Endodermal cell (in vitro differentiated cells): Measurements from ENCODE around the gene OR10AD1. TPM values are rescaled to one million over a fixed set of nuclear protein-coding genes. Genes with fewer than 3 reads are reported as not detected.

Source experiments
- DNase-seq: peaks from one replicate; pipeline ENCODE4 v3.0.0-alpha.2; 2017
- H3K27ac ChIP-seq: 2 replicates; pipeline ENCODE4 v1.5.1; 2013; ENCODE audit warnings: mild to moderate bottlenecking, low read depth, low read length, moderate library complexity
- H3K27me3 ChIP-seq: 2 replicates; pipeline ENCODE4 v1.6.1; 2013; ENCODE audit warnings: mild to moderate bottlenecking, low read length, moderate library complexity; ENCODE audit not compliant: insufficient read depth, control insufficient read depth, poor library complexity, severe bottlenecking
- H3K36me3 ChIP-seq: 2 replicates; pipeline ENCODE4 v1.7.0; 2013; ENCODE audit warnings: mild to moderate bottlenecking, low read length, moderate library complexity; ENCODE audit not compliant: control insufficient read depth, insufficient read depth
- H3K4me1 ChIP-seq: one replicate; pipeline ENCODE4 v1.7.0; 2013; ENCODE audit warnings: low read length; ENCODE audit not compliant: control insufficient read depth, insufficient read depth
- H3K4me3 ChIP-seq: 2 replicates; pipeline ENCODE4 v1.5.1; 2013; ENCODE audit warnings: mild to moderate bottlenecking, low read length, moderate library complexity
- H3K9ac ChIP-seq: 2 replicates; pipeline ENCODE4 v1.6.1; 2013; ENCODE audit warnings: mild to moderate bottlenecking, low read length, moderate library complexity; ENCODE audit not compliant: poor library complexity, severe bottlenecking; ENCODE audit errors: extremely low read depth
- H3K9me3 ChIP-seq: 2 replicates; pipeline ENCODE4 v1.6.1; 2013; ENCODE audit warnings: mild to moderate bottlenecking, low read length, moderate library complexity; ENCODE audit not compliant: control insufficient read depth
- H3K27ac Mint-ChIP-seq: 2 replicates; pipeline ENCODE4 v1.8.0; 2020; ENCODE audit warnings: mixed read lengths
- H3K27me3 Mint-ChIP-seq: 2 replicates; pipeline ENCODE4 v1.8.0; 2021; ENCODE audit warnings: mild to moderate bottlenecking, mixed read lengths; ENCODE audit not compliant: insufficient read depth
- H3K36me3 Mint-ChIP-seq: 2 replicates; pipeline ENCODE4 v1.8.0; 2020; ENCODE audit warnings: low read depth, mixed read lengths
- H3K4me1 Mint-ChIP-seq: 2 replicates; pipeline ENCODE4 v1.8.0; 2020; ENCODE audit warnings: mixed read lengths
- H3K4me3 Mint-ChIP-seq: 2 replicates; pipeline ENCODE4 v1.8.0; 2020; ENCODE audit warnings: mild to moderate bottlenecking, moderate library complexity, mixed read lengths
- H3K9me3 Mint-ChIP-seq: 2 replicates; pipeline ENCODE4 v1.8.0; 2020; ENCODE audit warnings: mild to moderate bottlenecking, mixed read lengths
- CTCF ChIP-seq: fragments of 200-600 bp; sonication (generic); conservative IDR thresholded peaks from 2 replicates; pipeline ENCODE4 v1.5.0; 2021; ENCODE audit warnings: antibody characterized with exemption, mild to moderate bottlenecking
- WGBS, 2 experiments: methylation state at CpG; one replicate each; pipeline versions ENCODE4 v1.1.5 to v1.1.7; 2013; ENCODE audit warnings: missing lambda C conversion rate in 2 of 2, mixed read lengths in 1 of 2; ENCODE audit not compliant: insufficient coverage in 1 of 2, insufficient read length in 1 of 2; 5-methylcytosine and 5-hydroxymethylcytosine counted together
- total RNA-seq, 2 donors: library from RNA; stranded (reverse); fragmentation: NEBNext Ultra II Directional in 1 of 2; extraction: Animal tissue kit (Norgen Biotek cat#: 25700) in 1 of 2; gene quantifications; 2 replicates in 1 of 2; 3 replicates in 1 of 2; pipeline ENCODE4 v1.2.1, GENCODE V29; 2021

The OR10AD1 gene
- total RNA-seq, 2 donors from 2014 or later = not detected

DNA sequence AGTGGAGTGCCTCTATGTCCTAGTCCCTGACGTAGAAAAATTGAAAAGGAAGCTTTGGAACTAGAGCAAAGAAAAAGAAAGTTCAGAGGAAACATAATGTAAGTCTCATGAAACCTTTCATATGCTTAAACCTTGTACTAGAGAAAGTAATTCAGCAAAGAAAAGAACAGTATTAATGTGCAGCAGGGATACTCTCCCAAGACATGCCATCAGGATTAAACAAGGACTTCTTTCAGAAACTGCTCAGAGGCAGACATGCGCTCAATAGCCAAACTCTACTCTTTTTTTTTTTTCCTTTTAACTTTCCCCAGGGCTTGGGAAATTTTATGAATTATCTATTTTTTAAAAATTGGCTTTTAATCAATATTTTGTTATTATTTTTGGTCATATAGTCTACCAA, 38.6 kb downstream of the OR10AD1 start:
- Mint-ChIP-seq H3K27ac (no peak overlapping the region), H3K9me3 (no peaks in the 10 kb centered on the region), H3K27me3 (peaks cover 48% of the 10 kb centered on the region), H3K36me3 (no peaks in the 10 kb centered on the region), H3K4me3 (no peak overlapping the region), H3K4me1 (no peaks in the 10 kb centered on the region)
- Histone ChIP-seq H3K9me3 (no peaks in the 10 kb centered on the region), H3K27ac (no peak overlapping the region), H3K9ac (no peak overlapping the region), H3K36me3 (no peaks in the 10 kb centered on the region), H3K27me3 (peaks cover 39% of the 10 kb centered on the region), H3K4me1 (no peaks in the 10 kb centered on the region), H3K4me3 (no peak overlapping the region)
- 98 to 100% methylated on average over 1 to 2 of the region's 2 CpGs for WGBS, 2 experiments
- DNase-seq = no peak
- TF ChIP-seq CTCF = no peak

DNA sequence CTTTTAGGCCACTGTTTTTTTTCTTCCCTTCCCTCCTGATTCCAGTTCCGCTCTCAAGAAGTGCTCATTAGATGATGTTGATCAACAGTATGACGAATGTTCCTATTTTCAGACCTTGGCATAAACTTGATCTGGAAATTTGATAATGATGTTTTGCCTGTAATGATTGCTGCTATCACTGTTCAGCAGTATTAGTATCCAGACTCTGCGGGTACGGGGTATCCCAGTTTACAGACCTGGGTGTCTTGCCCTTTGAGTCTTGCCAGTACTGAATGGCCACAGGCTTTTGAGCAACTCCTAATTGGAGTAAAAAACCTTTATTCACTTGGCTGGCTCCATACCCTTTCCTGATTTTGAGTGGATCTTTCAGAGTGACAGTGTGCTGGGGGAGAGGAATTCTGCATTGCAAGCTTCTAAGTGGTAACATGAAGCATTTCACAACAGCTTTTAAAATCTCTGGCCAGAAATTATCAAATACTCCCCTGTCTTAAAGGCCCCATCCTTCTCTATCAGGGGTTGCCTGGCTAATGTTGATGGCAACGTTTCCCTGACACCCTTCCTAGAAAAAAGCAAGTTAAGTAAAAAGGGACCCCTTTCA, 39.8 kb downstream of the OR10AD1 start:
- Mint-ChIP-seq H3K36me3 (no peaks in the 10 kb centered on the region), H3K9me3 (no peaks in the 10 kb centered on the region), H3K4me3 (no peak overlapping the region), H3K27ac (no peak overlapping the region), H3K4me1 (no peaks in the 10 kb centered on the region), H3K27me3 (peaks cover 42% of the 10 kb centered on the region)
- Histone ChIP-seq H3K9me3 (no peaks in the 10 kb centered on the region), H3K4me3 (no peak overlapping the region), H3K36me3 (no peaks in the 10 kb centered on the region), H3K27me3 (peaks cover 39% of the 10 kb centered on the region), H3K9ac (no peak overlapping the region), H3K27ac (no peak overlapping the region), H3K4me1 (no peaks in the 10 kb centered on the region)
- TF ChIP-seq CTCF = no peak
- DNase-seq = no peak
- WGBS, 2 experiments = 69 to 85% methylated on average over 2 to 4 of the region's 5 CpGs

GRCh38 chr12:48160807-48161206, 42.3 kb downstream of the OR10AD1 start:
- H3K4me3 ChIP-seq = no peak overlapping the region
- DNase-seq = no peak
- H3K27me3 ChIP-seq = peaks cover 31% of the 10 kb centered on the region
- no peak overlapping the region for H3K27ac ChIP-seq
- Mint-ChIP-seq H3K27ac (no peak overlapping the region), H3K4me3 (no peak overlapping the region), H3K27me3 (peaks cover 33% of the 10 kb centered on the region), H3K9me3 (no peaks in the 10 kb centered on the region), H3K36me3 (no peaks in the 10 kb centered on the region), H3K4me1 (peaks cover 6% of the 10 kb centered on the region)
- 83 to 86% methylated on average over 1 to 2 of the region's 2 CpGs for WGBS, 2 experiments
- H3K9me3 ChIP-seq = no peaks in the 10 kb centered on the region
- no peaks in the 10 kb centered on the region for H3K36me3 ChIP-seq
- no peak overlapping the region for H3K9ac ChIP-seq
- no peak for TF ChIP-seq CTCF
- H3K4me1 ChIP-seq = no peaks in the 10 kb centered on the region
